HuH-7.5 (cell line): Measurements from ENCODE around the gene DUOX1.

ENCODE experiments used
- DNase-seq: peaks from one replicate; pipeline ENCODE4 v3.0.0; 2011; ENCODE audit warnings: low spot score

DUOX1 gene

GRCh38 chr15:45168751-45169551 lies 39.2 kb downstream of the DUOX1 start:
- DNase-seq = no peak

GRCh38 chr15:45169608-45170480 lies 40.0 kb downstream of the DUOX1 start:
- DNase-seq = no peak

GRCh38 chr15:45171912-45172311 lies 42.1 kb downstream of the DUOX1 start:
- no peak for DNase-seq

- DNase-seq = no peak
These were observed 44.3 kb downstream of the DUOX1 start for GRCh38 chr15:45174069-45174468.

GRCh38 chr15:45174577-45174976 lies 44.8 kb downstream of the DUOX1 start:
- no peak for DNase-seq

- no peak for DNase-seq
These were observed 47.5 kb downstream of the DUOX1 start for GRCh38 chr15:45177285-45177684.

GRCh38 chr15:45179221-45179985 lies 49.6 kb downstream of the DUOX1 start:
- no peak for DNase-seq

- no peak for DNase-seq
These were observed 50.4 kb downstream of the DUOX1 start for GRCh38 chr15:45180201-45180600.

- no peak for DNase-seq
These were observed 51.0 kb downstream of the DUOX1 start for GRCh38 chr15:45180648-45181436.

- no peak for DNase-seq
These were observed 51.9 kb downstream of the DUOX1 start for GRCh38 chr15:45181491-45182285.

- no peak for DNase-seq
These were observed 53.2 kb downstream of the DUOX1 start for GRCh38 chr15:45182996-45183395.

GRCh38 chr15:45183511-45183910 lies 53.7 kb downstream of the DUOX1 start:
- DNase-seq = no peak

- no peak for DNase-seq
These were observed 54.8 kb downstream of the DUOX1 start for GRCh38 chr15:45184562-45185041.

GRCh38 chr15:45185069-45185779 lies 55.4 kb downstream of the DUOX1 start:
- no peak for DNase-seq

- DNase-seq = no peak
These were observed 56.3 kb downstream of the DUOX1 start for GRCh38 chr15:45185903-45186770.

- no peak for DNase-seq
These were observed 57.2 kb downstream of the DUOX1 start for GRCh38 chr15:45186771-45187577.

GRCh38 chr15:45187578-45187893 lies 57.7 kb downstream of the DUOX1 start:
- DNase-seq = no peak
